ENCODE measurements around the gene AK3.

AK3 gene

GRCh38 chr9:4740388-4740637 lies 689 bp downstream of the AK3 start:
- Histone ChIP-seq H3K27me3 (ENCODE audit: insufficient read depth, poor library complexity, severe bottlenecking) (no peaks in the 10 kb centered on the region), H3K27ac (replicated peaks) (peak overlapping the region; percentile 75), H3K4me3 (replicated peaks; ENCODE audit: insufficient read depth, low read length) (peak overlapping the region; percentile 84)
- DNase-seq (ENCODE audit: low read depth in 1 of 2, low spot score in 1 of 2) = no peak
- TF ChIP-seq GABPA (IDR thresholded peaks at IDR 0.05; ENCODE audit: low read depth) (no peak), CTCF (IDR thresholded peaks at IDR 0.05; ENCODE audit: insufficient read depth, low read length) (no peak), SPI1 (IDR thresholded peaks at IDR 0.05; ENCODE audit: borderline replicate concordance, low read depth) (no peak), REST (IDR thresholded peaks at IDR 0.05; ENCODE audit: insufficient replicate concordance, low read depth) (no peak), POLR2AphosphoS5 (IDR thresholded peaks at IDR 0.05; ENCODE audit: low read depth) (no peak)

- Histone ChIP-seq H3K4me3 (replicated peaks; ENCODE audit: insufficient read depth, low read length) (peak overlapping the region; percentile 84), H3K27ac (replicated peaks) (peak overlapping the region; percentile 75), H3K27me3 (ENCODE audit: insufficient read depth, poor library complexity, severe bottlenecking) (no peaks in the 10 kb centered on the region)
- TF ChIP-seq REST (IDR thresholded peaks at IDR 0.05; ENCODE audit: insufficient replicate concordance, low read depth) (no peak), POLR2AphosphoS5 (IDR thresholded peaks at IDR 0.05; ENCODE audit: low read depth) (no peak), SPI1 (IDR thresholded peaks at IDR 0.05; ENCODE audit: borderline replicate concordance, low read depth) (no peak), GABPA (IDR thresholded peaks at IDR 0.05; ENCODE audit: low read depth) (no peak), CTCF (IDR thresholded peaks at IDR 0.05; ENCODE audit: insufficient read depth, low read length) (no peak)
- no peak for DNase-seq (ENCODE audit: low read depth in 1 of 2, low spot score in 1 of 2)
Observed at GRCh38 chr9:4739587-4740387, 1.2 kb downstream of the AK3 start.

- H3K27ac ChIP-seq (replicated peaks) = peak overlapping the region; percentile 13; the same call in 1 of the 2 replicates
- H3K4me3 ChIP-seq (replicated peaks; ENCODE audit: insufficient read depth, low read length) = peak overlapping the region; percentile 84
- H3K27me3 ChIP-seq (ENCODE audit: insufficient read depth, poor library complexity, severe bottlenecking) = no peaks in the 10 kb centered on the region
- no peak for DNase-seq (ENCODE audit: low read depth in 1 of 2, low spot score in 1 of 2)
- TF ChIP-seq SPI1 (IDR thresholded peaks at IDR 0.05; ENCODE audit: borderline replicate concordance, low read depth) = no peak
- no peak for TF ChIP-seq POLR2AphosphoS5 (IDR thresholded peaks at IDR 0.05; ENCODE audit: low read depth)
Observed at GRCh38 chr9:4738866-4739586, 2.0 kb downstream of the AK3 start.

GRCh38 chr9:4734150-4734549 lies 6.9 kb downstream of the AK3 start:
- DNase-seq (ENCODE audit: low read depth in 1 of 2, low spot score in 1 of 2) = no peak
- TF ChIP-seq REST (IDR thresholded peaks at IDR 0.05; ENCODE audit: insufficient replicate concordance, low read depth) (no peak), CTCF (IDR thresholded peaks at IDR 0.05; ENCODE audit: insufficient read depth, low read length) (no peak), POLR2AphosphoS5 (IDR thresholded peaks at IDR 0.05; ENCODE audit: low read depth) (no peak), SPI1 (IDR thresholded peaks at IDR 0.05; ENCODE audit: borderline replicate concordance, low read depth) (no peak), GABPA (IDR thresholded peaks at IDR 0.05; ENCODE audit: low read depth) (no peak)

More at GRCh38 chr9:4734150-4734549, 6.9 kb downstream of the AK3 start:
- Histone ChIP-seq H3K4me3 (replicated peaks; ENCODE audit: insufficient read depth, low read length) (no peak overlapping the region), H3K27me3 (ENCODE audit: insufficient read depth, poor library complexity, severe bottlenecking) (no peaks in the 10 kb centered on the region), H3K27ac (replicated peaks) (no peak overlapping the region)
